HG03139 (cell line): Measurements from ENCODE around the gene MCEMP1.

Experiments used
- ATAC-seq: cut with Tn5 transposase; IDR thresholded peaks from one replicate; pipeline ENCODE4 v1.9.1; 2021; ENCODE audit not compliant: unreplicated experiment

MCEMP1 gene

GRCh38 chr19:7697721-7698287 lies 20.9 kb downstream of the MCEMP1 start:
- ATAC-seq: no peak

GRCh38 chr19:7698583-7698982 lies 21.7 kb downstream of the MCEMP1 start:
- ATAC-seq: no peak

GRCh38 chr19:7699003-7699402 lies 22.1 kb downstream of the MCEMP1 start:
- ATAC-seq: no peak

- no peak for ATAC-seq
Observed at GRCh38 chr19:7699417-7700401, 22.8 kb downstream of the MCEMP1 start.

- ATAC-seq: no peak
Observed at GRCh38 chr19:7701049-7701653, 24.3 kb downstream of the MCEMP1 start.

GRCh38 chr19:7701654-7702457 lies 25.0 kb downstream of the MCEMP1 start, which contains the start of gene FCER2:
Gene FCER2, minus strand, starts transcription at chr19:7702131. Its CDS starts 2,371 bp downstream, at chr19:7699760.
- peak; percentile 37 for ATAC-seq

GRCh38 chr19:7703332-7703731 lies 26.4 kb downstream of the MCEMP1 start:
- ATAC-seq: no peak

- ATAC-seq: no peak
Observed at GRCh38 chr19:7704280-7705060, 27.6 kb downstream of the MCEMP1 start.

- peak; percentile 38 for ATAC-seq
Observed at GRCh38 chr19:7705387-7706187, 28.7 kb downstream of the MCEMP1 start.

GRCh38 chr19:7706188-7706954 lies 29.5 kb downstream of the MCEMP1 start:
- no peak for ATAC-seq

- ATAC-seq: no peak
Observed at GRCh38 chr19:7706955-7707456, 30.1 kb downstream of the MCEMP1 start.

GRCh38 chr19:7709932-7710460 lies 33.1 kb downstream of the MCEMP1 start:
- no peak for ATAC-seq

- no peak for ATAC-seq
Observed at GRCh38 chr19:7710616-7711015, 33.7 kb downstream of the MCEMP1 start.

GRCh38 chr19:7715671-7716070 lies 38.8 kb downstream of the MCEMP1 start:
- ATAC-seq: no peak

- no peak for ATAC-seq
Observed at GRCh38 chr19:7716762-7717161, 39.9 kb downstream of the MCEMP1 start.

- no peak for ATAC-seq
Observed at GRCh38 chr19:7718668-7719067, 41.8 kb downstream of the MCEMP1 start.

- no peak for ATAC-seq
Observed at GRCh38 chr19:7720351-7720750, 43.5 kb downstream of the MCEMP1 start.

- no peak for ATAC-seq
Observed at GRCh38 chr19:7722231-7722651, 45.4 kb downstream of the MCEMP1 start.
